GM19468 (cell line): Measurements from ENCODE around the gene OR4C16.
A peak's percentile ranks its signal among the peaks of the same experiment; 100 is the strongest.

ENCODE experiments used
- ATAC-seq: cut with Tn5 transposase; IDR thresholded peaks from one replicate; pipeline ENCODE4 v1.9.1; 2021; ENCODE audit warnings: mild to moderate bottlenecking, moderate library complexity, moderate number of reproducible peaks; ENCODE audit not compliant: unreplicated experiment; ENCODE audit errors: extremely low read depth

The OR4C16 gene

GRCh38 chr11:55571828-55572227 is at the start of gene OR4C16:
Gene OR4C16 (plus strand): TSS chr11:55572128. CDS start chr11:55572128, 0 bp downstream.
- ATAC-seq, result no peak

DNA sequence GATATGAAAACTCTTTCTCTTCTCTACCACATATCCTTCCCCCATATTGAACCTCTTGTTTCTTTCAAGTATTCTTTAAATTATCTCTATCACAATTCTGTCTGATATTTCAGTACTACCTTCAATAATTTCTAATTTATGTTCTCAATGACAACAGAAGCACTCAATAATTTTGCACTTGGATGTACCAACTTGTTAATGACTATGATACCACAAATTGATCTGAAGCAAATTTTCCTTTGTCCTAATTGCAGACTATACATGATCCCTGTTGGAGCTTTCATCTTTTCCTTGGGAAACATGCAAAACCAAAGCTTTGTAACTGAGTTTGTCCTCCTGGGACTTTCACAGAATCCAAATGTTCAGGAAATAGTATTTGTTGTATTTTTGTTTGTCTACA is 17.8 kb upstream of the OR4C16 start, which contains the start of gene OR4C15:
OR4C15 (plus strand) TSS at position 301 of the 400 bp plus-strand sequence; CDS start at position 301, 0 bp downstream.
- no peak for ATAC-seq

GRCh38 chr11:55572548-55572947 is 620 bp downstream of the OR4C16 start:
- ATAC-seq, result peak; percentile 37

DNA sequence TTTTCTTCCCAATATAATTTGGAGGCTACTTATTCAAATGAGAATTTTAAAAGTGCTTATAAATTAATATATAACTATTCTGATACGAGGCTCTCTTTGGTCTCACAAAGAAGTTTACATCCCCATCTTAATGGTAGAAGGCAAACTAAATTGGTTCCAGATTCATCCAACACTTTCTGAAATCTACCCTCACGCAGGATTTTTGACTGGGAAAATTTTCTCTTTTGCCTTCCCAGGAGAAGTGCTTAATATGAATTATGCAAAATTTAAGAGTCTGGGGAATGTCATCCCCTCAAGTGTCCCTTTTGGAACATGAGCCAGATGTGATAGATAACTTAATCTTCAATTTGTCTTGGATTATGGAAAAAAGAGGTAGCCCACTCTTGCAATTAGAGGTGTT is 35.6 kb downstream of the OR4C16 start, which contains the start of gene OR4C11:
OR4C11 (minus strand) TSS at position 101 of the 400 bp plus-strand sequence. CDS start 3,272 bp downstream, outside the sequence.
- ATAC-seq, result no peak
